Fibroblast of lung (primary cell): Measurements from ENCODE around the gene ELFN2.

Experiments
- CTCF ChIP-seq, 2 donors: IDR thresholded peaks in 1 of 2; conservative IDR thresholded peaks in 1 of 2; 1 replicate in 1 of 2; 2 replicates in 1 of 2; pipeline ENCODE4 v1.5.1; 2011 to 2012; ENCODE audit warnings: low read length in 2 of 2, control low read depth in 1 of 2, inconsistent platforms in 1 of 2, low read depth in 1 of 2, mild to moderate bottlenecking in 1 of 2
- EZH2 ChIP-seq: IDR thresholded peaks from 2 replicates; pipeline ENCODE4 v1.5.1; 2012; ENCODE audit warnings: low read length, control low read depth, mild to moderate bottlenecking; ENCODE audit errors: missing control alignments

- TF ChIP-seq EZH2 (no peak), CTCF (conservative IDR thresholded peaks at IDR 0.05 in 1 of 2, IDR thresholded peaks at IDR 0.05 in 1 of 2; ENCODE audit: low read depth in 1 of 2, low read length in 2 of 2) (no peak)
Observed at GRCh38 chr22:37345863-37346504, 81.3 kb downstream of the ELFN2 start.
